AG04450 (cell line): ENCODE measurements around the gene GLYATL3. TPM values are rescaled to one million over a fixed set of nuclear protein-coding genes. Genes with fewer than 3 reads are reported as not detected.

Experiments
- CTCF ChIA-PET: fragments of 300-600, 350-600 bp; formaldehyde crosslinking; extraction: SDS; loops from one replicate; lab custom pipeline; 2022; ENCODE audit warnings: antibody characterized with exemption, inconsistent platforms; lab: Charles Lee
- POLR2A ChIA-PET: fragments of 350-600 bp; formaldehyde crosslinking; extraction: SDS; loops from one replicate; lab custom pipeline; 2021; ENCODE audit warnings: antibody characterized with exemption, inconsistent platforms; lab: Yijun Ruan, JAX
- DNase-seq: peaks from one replicate; pipeline ENCODE4 v3.0.0-alpha.2; 2011; ENCODE audit warnings: low read depth, low spot score
- H3K27ac ChIP-seq: one replicate; pipeline ENCODE4 v1.5.1; 2012; ENCODE audit warnings: low read depth, low read length, control low read depth
- H3K27me3 ChIP-seq: one replicate; pipeline ENCODE4 v1.6.0; 2012; ENCODE audit warnings: low read length; ENCODE audit not compliant: control insufficient read depth, insufficient read depth
- H3K4me3 ChIP-seq: 2 replicates; pipeline ENCODE4 v1.5.1; 2011; ENCODE audit warnings: mild to moderate bottlenecking, low read depth, low read length, control low read depth
- H3K9me3 ChIP-seq: 2 replicates; pipeline ENCODE4 v1.5.1; 2012; ENCODE audit warnings: low read length; ENCODE audit not compliant: control insufficient read depth, insufficient read depth
- CTCF ChIP-seq: IDR thresholded peaks from 2 replicates; pipeline ENCODE4 v1.5.1; 2011; ENCODE audit warnings: low read depth, low read length, control low read depth, inconsistent platforms
- polyA plus RNA-seq: library from polyadenylated mRNA; depleted of rRNA; stranded (reverse); fragments of >200 nt; gene quantifications from 2 replicates; pipeline ENCODE4 v1.2.3, GENCODE V29; 2011; rRNA removed

The GLYATL3 gene
- polyA plus RNA-seq, 1 experiment: not detected

GRCh38 chr6:49570474-49571079 is 70.9 kb downstream of the GLYATL3 start:
- ChIA-PET POLR2A (no interaction called here), CTCF (interaction anchor here (1.3 to 4.3 kb wide), 3 partner anchors 8 to 39 kb away, joined by 20 to 27 read pairs (median 22); no protein-coding TSS in a partner anchor)
- peak; percentile 19; the same call in 1 of the 2 replicates for TF ChIP-seq CTCF
- Histone ChIP-seq H3K4me3 (no peak overlapping the region), H3K27me3 (peaks cover 2% of the 10 kb centered on the region), H3K9me3 (no peaks in the 10 kb centered on the region), H3K27ac (no peak overlapping the region)
- no peak for DNase-seq

DNA sequence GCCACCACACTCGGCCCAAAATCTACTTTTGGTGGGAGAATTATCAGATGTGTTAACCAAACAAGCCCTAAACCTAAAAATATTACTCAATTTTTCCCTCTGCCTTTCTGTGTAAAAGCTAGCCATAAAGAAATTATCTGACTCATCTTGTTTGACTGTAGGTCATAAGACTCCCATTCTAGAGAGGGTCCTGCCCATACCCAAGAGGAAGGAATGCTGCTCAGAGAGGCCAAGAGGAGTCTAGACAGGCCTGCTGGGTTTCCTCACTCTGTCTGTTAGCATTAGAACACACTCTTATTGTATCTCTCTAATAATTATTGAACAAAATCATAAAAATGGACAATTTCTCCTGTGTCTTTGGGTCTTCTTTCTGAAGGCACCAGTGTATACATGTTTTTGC is 76.9 kb downstream of the GLYATL3 start:
- no peak for DNase-seq
- Histone ChIP-seq H3K27ac (no peak overlapping the region), H3K4me3 (no peak overlapping the region), H3K9me3 (no peaks in the 10 kb centered on the region), H3K27me3 (no peaks in the 10 kb centered on the region)
- TF ChIP-seq CTCF: no peak
- POLR2A ChIA-PET: no interaction called here
- CTCF ChIA-PET: no interaction called here

Other genes with a start within 250 kb of the GLYATL3 start
- gene MMUT, start 36.7 kb upstream of the GLYATL3 start, polyA plus RNA-seq: 19.9 and 26.8 TPM in 2 replicates
- gene CENPQ, start 36.6 kb upstream of the GLYATL3 start, polyA plus RNA-seq: 3.4 and 6.5 TPM in 2 replicates
- not detected in 2 replicates for gene C6orf141, start 50.7 kb downstream of the GLYATL3 start, polyA plus RNA-seq
- gene RHAG, start 136.9 kb downstream of the GLYATL3 start, polyA plus RNA-seq: not detected in 2 replicates
- not detected in 2 replicates for gene CRISP2, start 213.6 kb downstream of the GLYATL3 start, polyA plus RNA-seq
- not detected in 2 replicates for gene CRISP3, start 244.5 kb downstream of the GLYATL3 start, polyA plus RNA-seq